ENCODE data around the gene OXSR1. TPM values are rescaled to one million over a fixed set of nuclear protein-coding genes. Genes with fewer than 3 reads are reported as not detected.
"Not testable (repeated sequence)": the region's sequence is repeated elsewhere in the genome, so short reads cannot be mapped to it uniquely, and the experiment has no call there.

The OXSR1 gene
- total RNA-seq, 4 donors from 2014 or later, result 25.4 to 37.4 (median 29.5) TPM

DNA sequence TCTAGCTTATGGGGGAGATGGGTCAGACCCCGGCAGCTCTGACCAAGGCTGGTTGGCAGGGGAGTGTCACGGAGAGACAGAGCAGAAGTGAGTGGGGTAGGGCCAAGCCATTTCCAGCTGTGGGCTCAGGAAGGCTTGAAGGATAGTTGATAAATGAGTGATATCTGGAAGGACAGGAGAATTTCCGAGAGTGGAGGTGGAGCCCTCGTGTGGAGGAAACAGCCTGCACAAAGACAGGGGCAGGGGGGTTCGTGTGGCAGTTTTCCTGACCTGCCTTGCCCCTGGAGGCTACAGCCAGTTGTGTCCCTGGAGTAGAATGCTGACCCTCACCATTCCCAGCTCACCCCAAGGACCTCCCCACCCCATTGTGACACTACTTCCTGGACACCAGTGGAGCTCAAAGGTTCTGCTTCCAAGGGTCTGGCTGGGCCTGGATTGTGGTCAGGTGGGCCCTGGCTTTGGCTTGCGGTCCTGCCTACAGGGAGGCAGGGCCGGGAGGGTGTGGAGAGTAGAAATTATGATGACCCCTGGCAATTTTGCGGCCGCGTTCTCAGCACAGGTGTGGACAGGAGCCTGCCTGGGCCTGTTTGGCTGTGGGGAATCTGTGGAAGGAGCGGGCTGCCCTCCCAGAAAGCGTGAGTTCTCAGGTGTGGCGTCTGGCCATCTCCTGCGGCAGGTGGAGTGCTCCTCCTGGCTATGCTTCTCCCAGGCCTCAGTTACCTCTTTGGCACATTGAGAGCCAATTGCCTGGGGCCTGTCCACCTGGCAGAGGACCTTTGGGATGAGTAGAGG is 116.8 kb downstream of the OXSR1 start, which contains the start of gene SLC22A14:
TSS of gene SLC22A14 (plus strand) at position 400 of the 792 bp plus-strand sequence. CDS start 23,733 bp downstream, outside the sequence.
- TF ChIP-seq POLR2AphosphoS5 (IDR thresholded peaks at IDR 0.05) (no peak), POLR2A (IDR thresholded peaks at IDR 0.05) (no peak), EP300 (IDR thresholded peaks at IDR 0.05) (no peak)
- TF ChIP-seq, protein P1, sequence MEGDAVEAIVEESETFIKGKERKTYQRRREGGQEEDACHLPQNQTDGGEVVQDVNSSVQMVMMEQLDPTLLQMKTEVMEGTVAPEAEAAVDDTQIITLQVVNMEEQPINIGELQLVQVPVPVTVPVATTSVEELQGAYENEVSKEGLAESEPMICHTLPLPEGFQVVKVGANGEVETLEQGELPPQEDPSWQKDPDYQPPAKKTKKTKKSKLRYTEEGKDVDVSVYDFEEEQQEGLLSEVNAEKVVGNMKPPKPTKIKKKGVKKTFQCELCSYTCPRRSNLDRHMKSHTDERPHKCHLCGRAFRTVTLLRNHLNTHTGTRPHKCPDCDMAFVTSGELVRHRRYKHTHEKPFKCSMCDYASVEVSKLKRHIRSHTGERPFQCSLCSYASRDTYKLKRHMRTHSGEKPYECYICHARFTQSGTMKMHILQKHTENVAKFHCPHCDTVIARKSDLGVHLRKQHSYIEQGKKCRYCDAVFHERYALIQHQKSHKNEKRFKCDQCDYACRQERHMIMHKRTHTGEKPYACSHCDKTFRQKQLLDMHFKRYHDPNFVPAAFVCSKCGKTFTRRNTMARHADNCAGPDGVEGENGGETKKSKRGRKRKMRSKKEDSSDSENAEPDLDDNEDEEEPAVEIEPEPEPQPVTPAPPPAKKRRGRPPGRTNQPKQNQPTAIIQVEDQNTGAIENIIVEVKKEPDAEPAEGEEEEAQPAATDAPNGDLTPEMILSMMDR (IDR thresholded peaks at IDR 0.05), result no peak
- DNase-seq (ENCODE audit: low spot score in 2 of 2), result no peak
- WGBS, result 75% methylated on average over 12 of the region's 14 CpGs

DNA sequence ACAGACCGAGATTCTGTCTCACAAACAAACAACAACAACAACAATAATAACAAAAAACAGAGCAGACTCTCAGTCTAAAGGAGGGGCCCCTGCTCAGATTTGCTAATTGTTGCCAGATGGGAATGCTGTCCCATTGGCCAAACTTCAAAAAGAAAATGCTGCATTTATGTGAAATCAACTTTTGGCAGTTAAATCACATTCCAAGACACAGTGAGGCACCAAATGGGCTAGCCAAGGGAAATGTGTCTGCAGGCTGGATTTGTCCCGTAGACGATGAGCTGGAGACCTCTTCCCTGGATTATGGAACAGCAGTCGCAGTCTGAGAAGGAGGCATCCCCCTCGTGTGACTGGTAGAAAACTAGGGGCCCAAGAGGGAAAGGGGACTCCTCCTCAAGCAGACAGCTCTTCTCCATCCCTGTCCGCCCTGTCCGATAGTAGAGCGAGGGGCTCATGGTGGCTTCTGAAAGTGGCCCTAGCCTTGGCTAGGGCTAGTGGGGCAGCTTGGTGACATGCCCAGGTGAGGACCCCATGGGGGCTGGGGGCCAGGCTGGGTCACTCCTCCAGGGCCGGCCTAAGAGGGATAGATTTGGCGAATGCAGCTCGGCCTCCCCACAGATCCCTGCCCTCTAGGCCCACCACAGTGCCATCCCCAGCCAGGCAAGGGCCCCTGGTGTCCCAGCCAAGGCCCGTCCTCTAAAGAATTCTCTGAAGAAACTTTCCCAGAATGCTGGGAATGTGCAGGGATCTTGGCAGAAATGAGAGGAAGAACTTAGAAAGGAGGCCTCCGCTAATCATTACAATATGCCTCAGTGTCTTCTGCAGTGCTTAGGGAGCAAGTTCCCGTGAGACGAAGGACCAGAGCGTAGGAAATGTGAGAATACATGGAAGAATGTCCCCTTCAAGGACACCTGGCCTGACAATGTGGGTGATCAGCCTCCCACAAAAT is 118.7 kb downstream of the OXSR1 start:
- DNase-seq (ENCODE audit: low spot score in 2 of 2), result no peak
- Histone ChIP-seq H3K4me3 (no peak overlapping the region), H3K4me1 (no peaks in the 10 kb centered on the region), H3K27me3 (no peaks in the 10 kb centered on the region), H3K9me3 (no peaks in the 10 kb centered on the region), H3K36me3 (no peaks in the 10 kb centered on the region), H3K27ac (peak overlapping the region; percentile 65)
- WGBS, result 61% methylated on average over 16 of the region's 16 CpGs
- no peak for TF ChIP-seq POLR2A (IDR thresholded peaks at IDR 0.05)
- TF ChIP-seq EP300 (IDR thresholded peaks at IDR 0.05), result no peak
- TF ChIP-seq POLR2AphosphoS5 (IDR thresholded peaks at IDR 0.05), result no peak
- TF ChIP-seq, protein P1 (IDR thresholded peaks at IDR 0.05), result no peak

More for the DNA sequence above, 116.8 kb downstream of the OXSR1 start, which contains the start of gene SLC22A14:
- Histone ChIP-seq H3K4me3 (no peak within 1 kb of the TSS), H3K4me1 (no peaks in the 10 kb centered on the region), H3K9me3 (no peaks in the 10 kb centered on the region), H3K27me3 (no peaks in the 10 kb centered on the region), H3K27ac (peak within 1 kb of the TSS; percentile 8), H3K36me3 (no peaks in the 10 kb centered on the region)

DNA sequence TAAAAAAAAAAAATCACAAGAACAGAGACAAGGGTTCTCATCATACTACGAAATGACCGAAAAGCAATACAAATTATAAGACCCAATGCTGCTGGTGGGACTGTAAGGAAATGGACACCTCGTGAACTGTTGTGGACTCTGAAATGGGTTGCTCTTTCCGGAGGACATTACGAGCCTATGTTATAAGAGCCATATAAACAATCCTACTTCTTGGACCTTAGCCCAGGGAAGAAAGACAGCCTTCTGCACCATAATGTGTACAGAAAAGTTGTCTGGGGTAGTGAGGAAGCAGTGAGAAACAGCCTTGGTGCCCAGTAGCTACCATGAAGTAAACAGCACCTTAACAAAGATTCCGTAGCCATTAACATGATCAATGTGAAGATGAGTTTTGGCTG is 119.4 kb downstream of the OXSR1 start:
- H3K27ac ChIP-seq, result no peak overlapping the region
- no peaks in the 10 kb centered on the region for H3K27me3 ChIP-seq
- no peak overlapping the region for H3K4me3 ChIP-seq
- H3K4me1 ChIP-seq, result no peaks in the 10 kb centered on the region
- H3K36me3 ChIP-seq, result no peaks in the 10 kb centered on the region
- TF ChIP-seq EP300 (IDR thresholded peaks at IDR 0.05) (no peak), POLR2AphosphoS5 (IDR thresholded peaks at IDR 0.05) (no peak), POLR2A (IDR thresholded peaks at IDR 0.05) (no peak)
- TF ChIP-seq, protein P1 (IDR thresholded peaks at IDR 0.05), result no peak
- WGBS, result 79% methylated on average over 6 of the region's 6 CpGs
- H3K9me3 ChIP-seq, result no peaks in the 10 kb centered on the region
- no peak for DNase-seq (ENCODE audit: low spot score in 2 of 2)

DNA sequence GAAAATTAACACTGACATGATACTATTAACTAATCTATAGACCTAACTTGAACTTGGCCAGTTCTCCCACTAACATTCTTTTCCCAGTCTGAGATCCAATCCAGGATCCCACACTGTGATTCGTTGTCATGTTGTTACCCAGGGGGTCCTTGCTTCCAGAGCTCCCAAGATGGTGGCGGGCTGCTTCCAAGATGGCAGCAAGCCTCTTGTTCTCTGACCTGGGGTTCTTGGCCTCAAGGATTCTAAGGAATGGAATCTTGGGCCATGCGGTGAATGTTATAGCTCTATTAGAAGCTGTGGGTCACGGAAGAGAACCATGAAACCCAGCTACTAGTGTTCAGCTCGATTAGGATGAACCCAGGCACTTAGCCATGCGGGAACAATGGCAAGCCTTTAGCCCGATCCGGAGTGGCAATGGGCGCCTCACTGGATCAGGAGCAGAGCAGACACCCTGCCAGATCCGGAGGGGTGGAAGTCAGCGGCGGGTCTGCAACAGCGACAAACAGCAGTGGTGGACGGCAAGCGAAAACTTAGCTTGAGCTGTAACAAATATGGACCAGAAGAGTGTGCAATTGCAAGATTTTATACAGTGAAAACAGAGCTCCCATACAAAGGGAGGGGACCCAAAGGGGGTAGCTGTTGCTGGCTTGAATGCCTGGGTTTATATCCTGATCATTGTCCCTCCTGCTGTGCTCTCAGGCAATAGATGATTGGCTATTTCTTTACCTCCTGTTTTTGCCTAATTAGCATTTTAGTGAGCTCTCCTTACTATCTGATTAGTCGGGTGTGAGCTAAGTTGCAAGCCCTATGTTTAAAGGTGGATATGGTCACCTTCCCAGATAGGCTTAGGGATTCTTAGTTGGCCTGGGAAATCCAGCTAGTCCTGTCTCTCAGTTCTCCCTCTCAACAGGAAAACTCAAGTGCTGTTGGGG is 124.2 kb downstream of the OXSR1 start:
- not testable (repeated sequence) for H3K27me3 ChIP-seq; H3K9me3 ChIP-seq; DNase-seq (ENCODE audit: low spot score in 2 of 2); H3K4me1 ChIP-seq; H3K4me3 ChIP-seq; H3K36me3 ChIP-seq; H3K27ac ChIP-seq
- WGBS, result 95% methylated on average over 16 of the region's 16 CpGs

DNA sequence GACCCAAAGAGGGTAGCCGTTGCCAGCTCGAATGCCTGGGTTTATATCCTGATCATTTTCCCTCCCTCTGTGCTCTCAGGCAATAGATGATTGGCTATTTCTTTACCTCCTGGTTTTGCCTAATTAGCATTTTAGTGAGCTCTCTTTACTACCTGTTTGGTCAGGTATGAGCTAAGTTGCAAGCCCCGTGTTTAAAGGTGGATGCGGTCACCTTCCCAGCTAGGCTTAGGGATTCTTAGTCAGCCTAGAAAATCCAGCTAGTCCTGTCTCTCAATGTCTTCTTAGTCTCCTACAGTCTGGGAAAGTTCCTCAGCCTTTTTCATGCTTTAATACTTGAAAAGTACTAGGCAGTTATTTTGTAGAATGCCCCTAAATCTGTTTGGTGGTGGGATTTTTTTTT is 131.7 kb downstream of the OXSR1 start:
- H3K4me1 ChIP-seq; H3K27me3 ChIP-seq; H3K27ac ChIP-seq; H3K4me3 ChIP-seq; DNase-seq (ENCODE audit: low spot score in 2 of 2); H3K9me3 ChIP-seq; H3K36me3 ChIP-seq: not testable (repeated sequence)
- WGBS, result 66% methylated on average over 4 of the region's 4 CpGs
